Right lung (tissue), 5 donors: Measurements from ENCODE around the gene FBXL5. TPM values are rescaled to one million over a fixed set of nuclear protein-coding genes. Genes with fewer than 3 reads are reported as not detected.

Experiments
- DNase-seq, 2 donors: peaks; one replicate each; pipeline ENCODE4 v3.0.0-alpha.2; 2013
- polyA plus RNA-seq, 5 donors: library from polyadenylated mRNA; unstranded; fragments of 120-200 nt; gene quantifications; one replicate each; pipeline versions ENCODE4 v1.2.1 to v1.2.3, GENCODE V29; 2013; ENCODE audit warnings: inconsistent platforms in 1 of 5, low replicate concordance in 1 of 5; ENCODE audit not compliant: insufficient read length in 5 of 5, insufficient read depth in 1 of 5

The FBXL5 gene
- polyA plus RNA-seq, 5 donors, result 79.7 to 120 (median 104) TPM

DNA sequence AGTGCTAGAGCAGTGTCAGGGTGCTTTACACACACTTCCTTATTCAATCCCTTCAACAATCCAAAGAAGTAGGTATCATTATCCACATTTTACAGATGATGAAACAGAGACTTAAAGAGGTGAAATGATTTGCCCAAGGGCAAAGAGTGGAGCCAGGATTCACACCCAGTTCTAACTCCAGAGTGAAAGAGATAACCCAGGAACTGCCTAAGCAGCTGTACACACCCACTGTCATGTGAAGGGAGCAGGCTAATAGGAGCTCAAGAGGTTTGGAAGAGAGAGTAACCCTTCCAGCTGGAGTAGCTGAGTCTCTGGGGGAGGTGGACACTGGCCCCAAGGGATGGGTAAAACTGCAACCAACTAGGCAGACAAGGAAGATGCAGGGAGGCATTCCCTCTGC, 92.5 kb downstream of the FBXL5 start:
- no peak for DNase-seq

- DNase-seq, result no peak
Measured at GRCh38 chr4:15562114-15562513, 93.0 kb downstream of the FBXL5 start.

DNA sequence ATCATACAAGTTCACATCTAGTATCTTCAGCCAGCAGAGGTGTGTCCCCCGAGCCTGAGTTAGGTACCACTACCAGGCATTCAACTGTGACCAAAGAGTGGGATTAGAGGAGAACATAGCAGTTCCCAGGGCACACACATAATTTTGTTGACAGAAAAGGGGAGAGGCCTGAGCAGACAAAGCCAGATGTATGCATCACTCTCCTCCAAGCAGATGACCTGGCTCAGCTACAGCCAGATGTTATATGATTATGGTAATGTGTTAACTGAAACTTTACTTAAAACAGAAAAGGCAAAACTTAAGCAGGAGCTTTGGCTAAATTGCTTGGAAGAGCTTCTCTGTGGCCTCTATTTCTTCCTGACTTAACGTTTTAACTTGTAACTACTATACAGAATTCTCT, 96.6 kb downstream of the FBXL5 start:
- DNase-seq, result no peak

GRCh38 chr4:15557786-15558550, 97.2 kb downstream of the FBXL5 start:
- no peak for DNase-seq

DNA sequence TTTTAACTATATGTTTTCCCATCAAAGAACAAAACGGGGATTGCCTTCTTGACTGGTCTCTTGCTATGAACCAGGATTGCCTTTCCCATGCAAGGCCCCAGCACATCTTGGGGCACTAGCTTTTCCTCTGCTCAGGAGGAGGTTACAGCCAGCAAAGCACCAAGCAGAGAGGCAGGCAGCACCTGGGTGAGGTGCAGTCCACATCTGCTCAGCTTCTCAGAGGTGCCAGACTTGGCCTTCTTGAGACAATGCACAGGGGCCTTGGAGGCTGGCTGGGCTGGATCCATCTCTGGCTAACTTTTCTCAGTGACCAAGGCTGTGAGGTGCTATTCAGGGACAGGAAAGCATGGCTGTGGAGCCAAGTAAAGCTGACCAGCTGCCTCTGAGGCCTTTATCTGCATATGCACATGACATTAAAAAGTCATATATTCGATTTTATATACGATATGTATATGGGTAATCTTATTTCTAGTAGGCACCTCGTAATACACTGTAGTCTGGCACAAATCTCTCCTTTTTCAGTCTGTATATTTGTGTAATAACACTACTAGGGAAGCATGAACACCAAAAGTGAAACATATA, 98.6 kb downstream of the FBXL5 start:
- no peak for DNase-seq

Other genes with a start within 250 kb of the FBXL5 start
- gene C1QTNF7, start 227.3 kb downstream of the FBXL5 start, polyA plus RNA-seq, result 10 to 100 TPM; 11.7 to 19.0 (median 16.1) TPM
- gene CC2D2A, start 185.5 kb downstream of the FBXL5 start, polyA plus RNA-seq, result 10 to 100 TPM; 37.5 to 61.3 (median 51.7) TPM
- gene FAM200B, start 26.5 kb upstream of the FBXL5 start, polyA plus RNA-seq, result 10 to 100 TPM; 39.5 to 57.4 (median 54.0) TPM
- gene BST1, start 47.7 kb upstream of the FBXL5 start, polyA plus RNA-seq, result 1 to 10 TPM; 3.2 to 5.4 (median 3.9) TPM
- gene CD38, start 123.0 kb upstream of the FBXL5 start, polyA plus RNA-seq, result 1 to 10 TPM; 1.2 to 2.2 (median 1.3) TPM